Body of pancreas (tissue), 4 donors: Measurements from ENCODE around the gene TBC1D4.

ENCODE experiments used
- POLR2A ChIP-seq, 3 donors: fragments of 450-650 bp; IDR thresholded peaks; one replicate each; pipeline ENCODE4 v1.6.1; 2016; ENCODE audit warnings: antibody characterized with exemption in 3 of 3, mild to moderate bottlenecking in 2 of 3
- TF ChIP-seq, protein P1 (sequence below), 7 experiments: fragments of 450-650 bp in 4 of 7; fragments of 200-600 bp in 3 of 7; sonication (generic) in 3 of 7; IDR thresholded peaks; one replicate each; pipeline ENCODE4 v1.5.1; 2016 to 2019; ENCODE audit warnings: antibody characterized with exemption in 7 of 7

DNA sequence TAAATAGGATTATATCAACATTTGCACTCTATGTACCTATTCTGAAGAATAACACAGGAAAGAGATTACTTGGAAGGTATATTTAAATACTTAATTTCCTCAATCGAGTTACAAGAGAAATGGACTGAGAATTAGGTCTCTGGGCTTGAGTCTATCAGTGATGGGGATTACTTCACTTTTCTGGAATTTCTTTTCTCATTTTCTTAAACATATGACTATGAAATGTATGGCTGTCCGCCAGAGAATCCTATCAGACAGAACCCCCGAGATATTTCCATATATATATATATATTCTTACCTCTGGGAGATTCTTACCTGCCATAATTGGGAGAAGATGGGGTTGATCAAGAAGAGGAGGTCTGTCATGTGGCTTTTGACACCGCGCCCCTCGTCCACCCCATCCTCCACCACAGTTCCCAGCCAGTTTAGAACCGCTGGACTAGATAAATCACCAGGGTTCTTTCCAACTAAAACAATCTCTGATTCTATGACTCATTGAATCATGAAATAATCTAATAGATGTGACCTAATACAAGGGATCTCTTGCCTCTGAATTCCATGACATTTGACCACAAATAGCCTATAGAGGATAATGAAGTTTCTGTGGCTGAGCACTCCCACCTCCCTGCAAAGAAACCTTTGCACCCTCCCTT lies 231.3 kb downstream of the TBC1D4 start:
- TF ChIP-seq, protein P1, sequence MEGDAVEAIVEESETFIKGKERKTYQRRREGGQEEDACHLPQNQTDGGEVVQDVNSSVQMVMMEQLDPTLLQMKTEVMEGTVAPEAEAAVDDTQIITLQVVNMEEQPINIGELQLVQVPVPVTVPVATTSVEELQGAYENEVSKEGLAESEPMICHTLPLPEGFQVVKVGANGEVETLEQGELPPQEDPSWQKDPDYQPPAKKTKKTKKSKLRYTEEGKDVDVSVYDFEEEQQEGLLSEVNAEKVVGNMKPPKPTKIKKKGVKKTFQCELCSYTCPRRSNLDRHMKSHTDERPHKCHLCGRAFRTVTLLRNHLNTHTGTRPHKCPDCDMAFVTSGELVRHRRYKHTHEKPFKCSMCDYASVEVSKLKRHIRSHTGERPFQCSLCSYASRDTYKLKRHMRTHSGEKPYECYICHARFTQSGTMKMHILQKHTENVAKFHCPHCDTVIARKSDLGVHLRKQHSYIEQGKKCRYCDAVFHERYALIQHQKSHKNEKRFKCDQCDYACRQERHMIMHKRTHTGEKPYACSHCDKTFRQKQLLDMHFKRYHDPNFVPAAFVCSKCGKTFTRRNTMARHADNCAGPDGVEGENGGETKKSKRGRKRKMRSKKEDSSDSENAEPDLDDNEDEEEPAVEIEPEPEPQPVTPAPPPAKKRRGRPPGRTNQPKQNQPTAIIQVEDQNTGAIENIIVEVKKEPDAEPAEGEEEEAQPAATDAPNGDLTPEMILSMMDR (IDR thresholded peaks at IDR 0.05) = no peak
- no peak for TF ChIP-seq POLR2A (IDR thresholded peaks at IDR 0.05)
